Panc1 (cell line): ENCODE data around the gene RNASEH2A. TPM values are rescaled to one million over a fixed set of nuclear protein-coding genes. Genes with fewer than 3 reads are reported as not detected.

Experiments
- ATAC-seq: fragments of 200-7000 bp; cut with Tn5 transposase; 2 replicates; pipeline ENCODE4 v1.9.1; 2020; ENCODE audit warnings: mild to moderate bottlenecking, moderate library complexity
- BruUV-seq: library from RNA; stranded (reverse); fragments of 400-500 nt; replicated peaks from 2 replicates; lab custom pipeline; 2021; lab: Mats Ljungman, UMichigan
- CTCF ChIA-PET: fragments of 300-600 bp; sonication (Branson Sonifier 250); formaldehyde crosslinking; loops from one replicate; lab custom pipeline; 2022; ENCODE audit warnings: antibody characterized with exemption; lab: Charles Lee
- POLR2A ChIA-PET: fragments of 300-600 bp; sonication (Branson Sonifier 250); formaldehyde crosslinking; loops from one replicate; lab custom pipeline; 2022; ENCODE audit warnings: antibody characterized with exemption; lab: Charles Lee
- DNase-seq: peaks from one replicate; pipeline ENCODE4 v3.0.0-alpha.2; 2010; ENCODE audit warnings: low read depth, low spot score
- H3K27ac ChIP-seq: 2 replicates; pipeline ENCODE4 v1.5.1; 2011; ENCODE audit warnings: mild to moderate bottlenecking, low read length, inconsistent platforms
- H3K27me3 ChIP-seq: fragments of 200-500 bp; sonication (Bioruptor generic); 2 replicates; pipeline ENCODE4 v1.6.0; 2014; ENCODE audit warnings: low read length, inconsistent platforms; ENCODE audit not compliant: control insufficient read depth, insufficient read depth
- H3K36me3 ChIP-seq: fragments of 200-500 bp; sonication (Bioruptor generic); 2 replicates; pipeline ENCODE4 v1.5.1; 2014; ENCODE audit warnings: inconsistent platforms, mild to moderate bottlenecking, low read length, moderate library complexity; ENCODE audit not compliant: control insufficient read depth, insufficient read depth
- H3K4me1 ChIP-seq: 2 replicates; pipeline ENCODE4 v1.5.1; 2011; ENCODE audit warnings: inconsistent platforms, mild to moderate bottlenecking, low read length, moderate library complexity; ENCODE audit not compliant: control insufficient read depth, insufficient read depth
- H3K4me3 ChIP-seq, 2 experiments: 2 replicates each; pipeline ENCODE4 v1.5.1; 2011 to 2012; ENCODE audit warnings: low read depth in 2 of 2, low read length in 2 of 2, mild to moderate bottlenecking in 2 of 2, inconsistent platforms in 1 of 2, moderate library complexity in 1 of 2
- H3K9me3 ChIP-seq: fragments of 200-500 bp; sonication (Bioruptor generic); 2 replicates; pipeline ENCODE4 v1.5.1; 2014; ENCODE audit warnings: low read depth, mild to moderate bottlenecking, inconsistent platforms, low read length, moderate library complexity; ENCODE audit not compliant: control insufficient read depth, insufficient read depth
- POLR2AphosphoS5 ChIP-seq: IDR thresholded peaks from 2 replicates; pipeline ENCODE4 v1.6.1; 2012; ENCODE audit warnings: mild to moderate bottlenecking, low read depth, low read length, moderate library complexity
- SIN3A ChIP-seq: IDR thresholded peaks from 2 replicates; pipeline ENCODE4 v1.6.1; 2012; ENCODE audit warnings: low read depth, mild to moderate bottlenecking, low read length, moderate library complexity, borderline replicate concordance; ENCODE audit not compliant: insufficient read depth
- TCF7L2 ChIP-seq: IDR thresholded peaks from 2 replicates; pipeline ENCODE4 v1.6.1; 2011; ENCODE audit warnings: mild to moderate bottlenecking, low read depth, low read length, inconsistent platforms
- in situ Hi-C: cut with HindIII; loops from 2 replicates; pipeline ENCODE4 v1.10.0; 2016; ENCODE audit warnings: low sequenced_read_pairs, low pct_unique_long_range_greater_than_20kb
- intact Hi-C: fragments of 100-400 bp; cut with micrococcal nuclease; formaldehyde crosslinking; loops from one replicate; pipeline ENCODE4 v1.10.0; 2022; ENCODE audit not compliant: unreplicated experiment
- total RNA-seq: library from RNA; stranded (reverse); gene quantifications from one replicate; pipeline ENCODE4 v1.2.1, GENCODE V29; 2021; ENCODE audit not compliant: unreplicated experiment
- TF ChIP-seq, protein P1 (sequence below): fragments of 450-650 bp; IDR thresholded peaks from 2 replicates; pipeline ENCODE4 v1.5.1; 2017; ENCODE audit warnings: mild to moderate bottlenecking
- TF ChIP-seq, protein P2 (sequence below), 2 experiments: IDR thresholded peaks; 2 replicates each; pipeline ENCODE4 v1.6.1; 2011 to 2012; ENCODE audit warnings: low read depth in 2 of 2, control low read depth in 1 of 2, low read length in 1 of 2, mild to moderate bottlenecking in 1 of 2, moderate library complexity in 1 of 2; ENCODE audit not compliant: insufficient read depth in 1 of 2

RNASEH2A gene
- total RNA-seq, 1 experiment from 2014 or later = 44.9 TPM

GRCh38 chr19:12783849-12784393 lies 22.5 kb upstream of the RNASEH2A start:
- intact Hi-C loops = no loop called here
- ChIA-PET POLR2A (interaction anchor here (0.6 kb wide), 1 partner anchor 8 kb away, joined by 4 read pairs; no protein-coding TSS in a partner anchor), CTCF (no interaction called here)
- Histone ChIP-seq H3K4me1 (peaks cover 56% of the 10 kb centered on the region), H3K4me3 (no peak overlapping the region), H3K27me3 (no peaks in the 10 kb centered on the region), H3K36me3 (no peaks in the 10 kb centered on the region), H3K9me3 (no peaks in the 10 kb centered on the region), H3K27ac (peak overlapping the region; percentile 79)
- DNase-seq = no peak
- BruUV-seq = no TSS peak
- TF ChIP-seq POLR2AphosphoS5 (no peak), SIN3A (no peak), TCF7L2 (no peak)
- TF ChIP-seq, protein P1, sequence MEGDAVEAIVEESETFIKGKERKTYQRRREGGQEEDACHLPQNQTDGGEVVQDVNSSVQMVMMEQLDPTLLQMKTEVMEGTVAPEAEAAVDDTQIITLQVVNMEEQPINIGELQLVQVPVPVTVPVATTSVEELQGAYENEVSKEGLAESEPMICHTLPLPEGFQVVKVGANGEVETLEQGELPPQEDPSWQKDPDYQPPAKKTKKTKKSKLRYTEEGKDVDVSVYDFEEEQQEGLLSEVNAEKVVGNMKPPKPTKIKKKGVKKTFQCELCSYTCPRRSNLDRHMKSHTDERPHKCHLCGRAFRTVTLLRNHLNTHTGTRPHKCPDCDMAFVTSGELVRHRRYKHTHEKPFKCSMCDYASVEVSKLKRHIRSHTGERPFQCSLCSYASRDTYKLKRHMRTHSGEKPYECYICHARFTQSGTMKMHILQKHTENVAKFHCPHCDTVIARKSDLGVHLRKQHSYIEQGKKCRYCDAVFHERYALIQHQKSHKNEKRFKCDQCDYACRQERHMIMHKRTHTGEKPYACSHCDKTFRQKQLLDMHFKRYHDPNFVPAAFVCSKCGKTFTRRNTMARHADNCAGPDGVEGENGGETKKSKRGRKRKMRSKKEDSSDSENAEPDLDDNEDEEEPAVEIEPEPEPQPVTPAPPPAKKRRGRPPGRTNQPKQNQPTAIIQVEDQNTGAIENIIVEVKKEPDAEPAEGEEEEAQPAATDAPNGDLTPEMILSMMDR = no peak
- TF ChIP-seq, protein P2, sequence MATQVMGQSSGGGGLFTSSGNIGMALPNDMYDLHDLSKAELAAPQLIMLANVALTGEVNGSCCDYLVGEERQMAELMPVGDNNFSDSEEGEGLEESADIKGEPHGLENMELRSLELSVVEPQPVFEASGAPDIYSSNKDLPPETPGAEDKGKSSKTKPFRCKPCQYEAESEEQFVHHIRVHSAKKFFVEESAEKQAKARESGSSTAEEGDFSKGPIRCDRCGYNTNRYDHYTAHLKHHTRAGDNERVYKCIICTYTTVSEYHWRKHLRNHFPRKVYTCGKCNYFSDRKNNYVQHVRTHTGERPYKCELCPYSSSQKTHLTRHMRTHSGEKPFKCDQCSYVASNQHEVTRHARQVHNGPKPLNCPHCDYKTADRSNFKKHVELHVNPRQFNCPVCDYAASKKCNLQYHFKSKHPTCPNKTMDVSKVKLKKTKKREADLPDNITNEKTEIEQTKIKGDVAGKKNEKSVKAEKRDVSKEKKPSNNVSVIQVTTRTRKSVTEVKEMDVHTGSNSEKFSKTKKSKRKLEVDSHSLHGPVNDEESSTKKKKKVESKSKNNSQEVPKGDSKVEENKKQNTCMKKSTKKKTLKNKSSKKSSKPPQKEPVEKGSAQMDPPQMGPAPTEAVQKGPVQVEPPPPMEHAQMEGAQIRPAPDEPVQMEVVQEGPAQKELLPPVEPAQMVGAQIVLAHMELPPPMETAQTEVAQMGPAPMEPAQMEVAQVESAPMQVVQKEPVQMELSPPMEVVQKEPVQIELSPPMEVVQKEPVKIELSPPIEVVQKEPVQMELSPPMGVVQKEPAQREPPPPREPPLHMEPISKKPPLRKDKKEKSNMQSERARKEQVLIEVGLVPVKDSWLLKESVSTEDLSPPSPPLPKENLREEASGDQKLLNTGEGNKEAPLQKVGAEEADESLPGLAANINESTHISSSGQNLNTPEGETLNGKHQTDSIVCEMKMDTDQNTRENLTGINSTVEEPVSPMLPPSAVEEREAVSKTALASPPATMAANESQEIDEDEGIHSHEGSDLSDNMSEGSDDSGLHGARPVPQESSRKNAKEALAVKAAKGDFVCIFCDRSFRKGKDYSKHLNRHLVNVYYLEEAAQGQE (IDR thresholded peaks at IDR 0.05; ENCODE audit: insufficient read depth in 1 of 2, low read depth in 2 of 2, low read length in 1 of 2) = no peak
- no peak for ATAC-seq
- in situ Hi-C loops = no loop called here

- intact Hi-C loops (no loop called here), in situ Hi-C loops (no loop called here)
- H3K4me1 ChIP-seq = peaks cover 54% of the 10 kb centered on the region
- BruUV-seq = no TSS peak
- no peaks in the 10 kb centered on the region for H3K9me3 ChIP-seq
- CTCF ChIA-PET = no interaction called here
- POLR2A ChIA-PET = no interaction called here
- no peak overlapping the region for H3K4me3 ChIP-seq
- H3K36me3 ChIP-seq = no peaks in the 10 kb centered on the region
- ATAC-seq = no peak
- no peak for DNase-seq
- no peak for TF ChIP-seq TCF7L2
- TF ChIP-seq, protein P2 (IDR thresholded peaks at IDR 0.05; ENCODE audit: insufficient read depth in 1 of 2, low read depth in 2 of 2, low read length in 1 of 2) = no peak
- TF ChIP-seq POLR2AphosphoS5 = no peak
- TF ChIP-seq, protein P1 = no peak
- no peak for TF ChIP-seq SIN3A
- H3K27me3 ChIP-seq = no peaks in the 10 kb centered on the region
- peak overlapping the region; percentile 12 for H3K27ac ChIP-seq
Observed at GRCh38 chr19:12784394-12784870, 22.0 kb upstream of the RNASEH2A start.
